ENCODE results near the gene ZNF644.

The ZNF644 gene

DNA sequence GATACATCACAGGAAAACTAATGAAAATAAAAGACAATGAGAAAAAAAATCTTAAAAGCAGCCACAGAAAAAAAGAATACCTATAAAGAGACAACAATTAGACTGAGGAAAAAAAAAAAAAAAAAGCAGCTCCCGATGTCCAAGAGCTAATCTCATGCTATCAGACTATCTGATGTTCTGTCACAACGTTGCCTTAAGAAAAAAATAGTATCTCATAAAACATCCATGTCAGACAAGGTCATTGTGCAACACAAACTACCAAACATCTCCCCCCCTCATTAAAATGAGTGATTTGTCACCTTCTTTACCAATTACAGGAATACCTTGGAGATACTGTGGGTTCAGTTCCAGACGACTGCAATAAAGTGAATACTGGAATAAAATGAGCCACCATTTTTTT is 68.9 kb downstream of the ZNF644 start:
- H3K9ac ChIP-seq, result no peak overlapping the region
- TF ChIP-seq, protein P1, sequence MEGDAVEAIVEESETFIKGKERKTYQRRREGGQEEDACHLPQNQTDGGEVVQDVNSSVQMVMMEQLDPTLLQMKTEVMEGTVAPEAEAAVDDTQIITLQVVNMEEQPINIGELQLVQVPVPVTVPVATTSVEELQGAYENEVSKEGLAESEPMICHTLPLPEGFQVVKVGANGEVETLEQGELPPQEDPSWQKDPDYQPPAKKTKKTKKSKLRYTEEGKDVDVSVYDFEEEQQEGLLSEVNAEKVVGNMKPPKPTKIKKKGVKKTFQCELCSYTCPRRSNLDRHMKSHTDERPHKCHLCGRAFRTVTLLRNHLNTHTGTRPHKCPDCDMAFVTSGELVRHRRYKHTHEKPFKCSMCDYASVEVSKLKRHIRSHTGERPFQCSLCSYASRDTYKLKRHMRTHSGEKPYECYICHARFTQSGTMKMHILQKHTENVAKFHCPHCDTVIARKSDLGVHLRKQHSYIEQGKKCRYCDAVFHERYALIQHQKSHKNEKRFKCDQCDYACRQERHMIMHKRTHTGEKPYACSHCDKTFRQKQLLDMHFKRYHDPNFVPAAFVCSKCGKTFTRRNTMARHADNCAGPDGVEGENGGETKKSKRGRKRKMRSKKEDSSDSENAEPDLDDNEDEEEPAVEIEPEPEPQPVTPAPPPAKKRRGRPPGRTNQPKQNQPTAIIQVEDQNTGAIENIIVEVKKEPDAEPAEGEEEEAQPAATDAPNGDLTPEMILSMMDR (conservative IDR thresholded peaks at IDR 0.05; ENCODE audit: low read depth, low read length), result no peak
- peaks cover 20% of the 10 kb centered on the region for H3K4me1 ChIP-seq (ENCODE audit: low read depth, poor library complexity, severe bottlenecking)
- no peaks in the 10 kb centered on the region for H3K36me3 ChIP-seq (ENCODE audit: insufficient read depth)
- peaks cover 6% of the 10 kb centered on the region; the same call in 1 of the 2 replicates for H4K20me1 ChIP-seq (ENCODE audit: insufficient read depth)
- H3K27me3 ChIP-seq (ENCODE audit: insufficient read depth, low read depth), result no peaks in the 10 kb centered on the region
- no peak overlapping the region for H3K4me3 ChIP-seq (IDR thresholded peaks at IDR 0.05; ENCODE audit: insufficient read depth, low read depth, low read length)
- H3K27ac ChIP-seq, result no peak overlapping the region
- peaks cover 41% of the 10 kb centered on the region for H3K79me2 ChIP-seq (ENCODE audit: insufficient read depth, low read depth)
- no peak overlapping the region for H2AFZ ChIP-seq (ENCODE audit: low read depth)
- no peak overlapping the region for H3K4me2 ChIP-seq

DNA sequence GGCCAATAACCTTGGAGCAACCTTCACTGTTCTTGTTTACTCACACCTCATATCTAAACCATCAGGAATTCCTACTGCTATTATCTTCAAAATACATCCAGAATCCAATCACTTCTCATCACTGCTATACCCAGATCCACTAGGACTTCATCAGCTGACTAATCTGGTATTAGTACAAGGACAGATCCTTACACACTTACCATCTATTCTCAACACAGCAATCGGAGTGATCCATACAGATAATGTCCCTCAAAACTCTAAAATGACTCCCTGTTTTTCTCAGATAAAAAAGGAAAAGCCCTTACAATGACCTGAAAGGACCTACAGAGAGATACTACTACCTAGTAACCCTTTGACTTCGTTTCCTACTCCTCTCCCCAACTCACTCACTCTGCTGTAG is 70.8 kb downstream of the ZNF644 start:
- H3K27me3 ChIP-seq (ENCODE audit: insufficient read depth, low read depth), result no peaks in the 10 kb centered on the region
- TF ChIP-seq, protein P1 (conservative IDR thresholded peaks at IDR 0.05; ENCODE audit: low read depth, low read length), result no peak
- H2AFZ ChIP-seq (ENCODE audit: low read depth), result no peak overlapping the region
- no peak overlapping the region for H3K27ac ChIP-seq
- H4K20me1 ChIP-seq (ENCODE audit: insufficient read depth), result peaks cover 11% of the 10 kb centered on the region; the same call in 1 of the 2 replicates
- no peak overlapping the region for H3K9ac ChIP-seq
- H3K36me3 ChIP-seq (ENCODE audit: insufficient read depth), result no peaks in the 10 kb centered on the region
- no peak overlapping the region for H3K4me3 ChIP-seq (IDR thresholded peaks at IDR 0.05; ENCODE audit: insufficient read depth, low read depth, low read length)
- H3K4me1 ChIP-seq (ENCODE audit: low read depth, poor library complexity, severe bottlenecking), result peaks cover 7% of the 10 kb centered on the region
- no peak overlapping the region for H3K4me2 ChIP-seq
- peaks cover 28% of the 10 kb centered on the region; the same call in 1 of the 2 replicates for H3K79me2 ChIP-seq (ENCODE audit: insufficient read depth, low read depth)

DNA sequence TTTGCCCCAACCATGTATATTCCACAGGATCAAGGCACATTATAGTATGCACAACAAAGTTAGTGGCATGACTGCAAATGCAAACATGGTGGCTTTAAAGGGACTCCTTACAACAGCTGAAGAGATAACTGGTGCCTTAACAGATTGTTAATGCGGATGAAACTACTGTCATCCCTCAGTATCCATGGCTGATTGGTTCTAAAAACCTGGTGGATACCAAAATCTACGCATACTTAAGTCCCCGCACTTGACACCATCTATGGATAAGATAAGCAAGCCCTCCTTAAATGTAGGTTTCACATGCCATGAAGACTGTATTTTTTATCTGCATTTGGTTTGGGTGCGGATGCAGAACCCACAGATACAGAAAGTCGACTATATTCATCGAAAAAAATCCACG is 73.5 kb downstream of the ZNF644 start:
- peaks cover 11% of the 10 kb centered on the region; the same call in 1 of the 2 replicates for H4K20me1 ChIP-seq (ENCODE audit: insufficient read depth)

GRCh38 chr1:90946630-90947029 is 75.2 kb downstream of the ZNF644 start:
- Histone ChIP-seq H3K4me1 (ENCODE audit: low read depth, poor library complexity, severe bottlenecking) (peaks cover 7% of the 10 kb centered on the region), H4K20me1 (ENCODE audit: insufficient read depth) (peaks cover 11% of the 10 kb centered on the region; the same call in 1 of the 2 replicates)

More for the DNA sequence above, 73.5 kb downstream of the ZNF644 start:
- Histone ChIP-seq H3K79me2 (ENCODE audit: insufficient read depth, low read depth) (peaks cover 25% of the 10 kb centered on the region; the same call in 1 of the 2 replicates), H3K27me3 (ENCODE audit: insufficient read depth, low read depth) (no peaks in the 10 kb centered on the region), H2AFZ (ENCODE audit: low read depth) (no peak overlapping the region), H3K4me1 (ENCODE audit: low read depth, poor library complexity, severe bottlenecking) (peaks cover 7% of the 10 kb centered on the region), H3K9ac (no peak overlapping the region), H3K36me3 (ENCODE audit: insufficient read depth) (no peaks in the 10 kb centered on the region), H3K4me3 (IDR thresholded peaks at IDR 0.05; ENCODE audit: insufficient read depth, low read depth, low read length) (no peak overlapping the region), H3K4me2 (no peak overlapping the region), H3K27ac (no peak overlapping the region)
- TF ChIP-seq, protein P1 (conservative IDR thresholded peaks at IDR 0.05; ENCODE audit: low read depth, low read length), result no peak

More at GRCh38 chr1:90946630-90947029, 75.2 kb downstream of the ZNF644 start:
- no peak overlapping the region for H3K9ac ChIP-seq
- H2AFZ ChIP-seq (ENCODE audit: low read depth), result no peak overlapping the region
- no peaks in the 10 kb centered on the region for H3K36me3 ChIP-seq (ENCODE audit: insufficient read depth)
- H3K27me3 ChIP-seq (ENCODE audit: insufficient read depth, low read depth), result no peaks in the 10 kb centered on the region
- H3K4me2 ChIP-seq, result no peak overlapping the region
- TF ChIP-seq, protein P1 (conservative IDR thresholded peaks at IDR 0.05; ENCODE audit: low read depth, low read length), result no peak
- H3K79me2 ChIP-seq (ENCODE audit: insufficient read depth, low read depth), result peaks cover 12% of the 10 kb centered on the region; the same call in 1 of the 2 replicates
- H3K27ac ChIP-seq, result no peak overlapping the region
- H3K4me3 ChIP-seq (IDR thresholded peaks at IDR 0.05; ENCODE audit: insufficient read depth, low read depth, low read length), result no peak overlapping the region

Measured in KMS-11 (cell line).